B cell (primary cell): Measurements from ENCODE around the gene RNF4. TPM values are rescaled to one million over a fixed set of nuclear protein-coding genes. Genes with fewer than 3 reads are reported as not detected.

Experiments
- ATAC-seq: fragments of 200-7000 bp; cut with Tn5 transposase; one replicate; pipeline ENCODE4 v1.10.0; 2021; ENCODE audit warnings: low read depth, mild to moderate bottlenecking, moderate number of reproducible peaks, moderate library complexity
- CTCF ChIA-PET: fragments of 350-600 bp; sonication (Branson Sonifier 250); formaldehyde crosslinking; loops from one replicate; lab custom pipeline; 2021; ENCODE audit warnings: antibody characterized with exemption, inconsistent platforms; lab: Charles Lee
- POLR2A ChIA-PET: fragments of 350-600 bp; sonication (Branson Sonifier 250); formaldehyde crosslinking; loops from one replicate; lab custom pipeline; 2021; ENCODE audit warnings: antibody characterized with exemption; lab: Charles Lee
- DNase-seq: peaks from one replicate; pipeline ENCODE4 v3.0.0; 2013
- H2AFZ ChIP-seq: 2 replicates; pipeline ENCODE4 v1.6.1; 2012; ENCODE audit warnings: mild to moderate bottlenecking, low read depth, low read length; ENCODE audit not compliant: insufficient read depth, poor library complexity, severe bottlenecking
- H3K27ac ChIP-seq, 2 donors: 1 replicate in 1 of 2; 2 replicates in 1 of 2; pipeline ENCODE4 v1.5.1; 2012 to 2013; ENCODE audit warnings: low read length in 2 of 2, mild to moderate bottlenecking in 2 of 2, moderate library complexity in 1 of 2
- H3K27me3 ChIP-seq, 4 experiments: fragments of 200-600 bp in 1 of 4; sonication (generic) in 1 of 4; replicated peaks in 1 of 4; 1 replicate in 2 of 4; 2 replicates in 2 of 4; pipeline versions ENCODE4 v1.6.1 to v1.7.0; 2013 to 2016; ENCODE audit warnings: low read length in 3 of 4, mild to moderate bottlenecking in 2 of 4, mixed read lengths in 1 of 4, moderate library complexity in 1 of 4; ENCODE audit not compliant: insufficient read depth in 4 of 4, control insufficient read depth in 3 of 4; ENCODE audit errors: control extremely low read depth in 1 of 4
- H3K36me3 ChIP-seq, 2 experiments: replicated peaks in 1 of 2; 1 replicate in 1 of 2; 2 replicates in 1 of 2; pipeline versions ENCODE4 v1.6.1 to v1.7.1; 2013; ENCODE audit warnings: low read length in 1 of 2; ENCODE audit not compliant: insufficient read depth in 2 of 2, control insufficient read depth in 1 of 2; ENCODE audit errors: control extremely low read depth in 1 of 2, extremely low read depth in 1 of 2
- H3K4me1 ChIP-seq, 2 donors: fragments of 200-600 bp in 1 of 2; sonication (generic) in 1 of 2; 1 replicate in 1 of 2; 2 replicates in 1 of 2; pipeline versions ENCODE4 v1.5.1 to v1.6.1; 2013 to 2017; ENCODE audit warnings: low read length in 2 of 2; ENCODE audit not compliant: control insufficient read depth in 2 of 2, insufficient read depth in 2 of 2
- H3K4me2 ChIP-seq: replicated peaks from 2 replicates; pipeline ENCODE3; 2012; ENCODE audit warnings: mild to moderate bottlenecking, low read depth, low read length; ENCODE audit not compliant: poor library complexity, severe bottlenecking
- H3K4me3 ChIP-seq, 5 experiments: fragments of 200-600 bp in 1 of 5; sonication (generic) in 1 of 5; 1 replicate in 3 of 5; 2 replicates in 2 of 5; pipeline versions ENCODE4 v1.5.1 to v1.7.0; 2011 to 2016; ENCODE audit warnings: low read length in 4 of 5, mild to moderate bottlenecking in 4 of 5, low read depth in 2 of 5, control low read depth in 1 of 5, moderate library complexity in 1 of 5; ENCODE audit not compliant: insufficient read depth in 1 of 5; ENCODE audit errors: control extremely low read depth in 1 of 5, extremely low read depth in 1 of 5
- H3K79me2 ChIP-seq: fragments of 200-600 bp; sonication (generic); one replicate; pipeline ENCODE4 v1.6.0; 2016; ENCODE audit warnings: low read length; ENCODE audit not compliant: control insufficient read depth, insufficient read depth
- H3K9ac ChIP-seq: fragments of 200-600 bp; sonication (generic); 2 replicates; pipeline ENCODE4 v1.6.1; 2017; ENCODE audit warnings: mild to moderate bottlenecking, low read length, moderate library complexity
- H3K9me3 ChIP-seq, 3 donors: one replicate each; pipeline versions ENCODE4 v1.6.1 to v1.7.1; 2013; ENCODE audit warnings: low read length in 2 of 3; ENCODE audit not compliant: control insufficient read depth in 2 of 3, insufficient read depth in 1 of 3; ENCODE audit errors: control extremely low read depth in 1 of 3
- H4K20me1 ChIP-seq: 2 replicates; pipeline ENCODE4 v1.6.0; 2012; ENCODE audit warnings: mild to moderate bottlenecking, low read length; ENCODE audit not compliant: insufficient read depth, control insufficient read depth, poor library complexity, severe bottlenecking
- H3K27ac Mint-ChIP-seq: one replicate; pipeline ENCODE4 v1.8.0; 2021; ENCODE audit warnings: mixed read lengths
- H3K27me3 Mint-ChIP-seq: one replicate; pipeline ENCODE4 v1.8.0; 2021; ENCODE audit warnings: mixed read lengths
- H3K4me1 Mint-ChIP-seq: one replicate; pipeline ENCODE4 v1.8.0; 2021; ENCODE audit warnings: mixed read lengths
- H3K4me3 Mint-ChIP-seq: one replicate; pipeline ENCODE4 v1.8.0; 2021; ENCODE audit warnings: mixed read lengths
- H3K9me3 Mint-ChIP-seq: one replicate; pipeline ENCODE4 v1.8.0; 2022; ENCODE audit warnings: mixed read lengths; ENCODE audit not compliant: insufficient read depth
- EZH2 ChIP-seq: IDR thresholded peaks from 2 replicates; pipeline ENCODE4 v1.6.1; 2012; ENCODE audit warnings: borderline replicate concordance, low read depth, mild to moderate bottlenecking, moderate library complexity, low read length; ENCODE audit not compliant: insufficient read depth, poor library complexity, severe bottlenecking
- WGBS: methylation state at CpG from one replicate; pipeline ENCODE4 v1.1.5; 2013; ENCODE audit warnings: missing lambda C conversion rate; ENCODE audit not compliant: insufficient coverage; 5-methylcytosine and 5-hydroxymethylcytosine counted together
- intact Hi-C: fragments of 100-400 bp; cut with micrococcal nuclease; formaldehyde crosslinking; loops from one replicate; pipeline ENCODE4 v1.10.0; 2022
- polyA plus RNA-seq: library from polyadenylated mRNA; depleted of rRNA; stranded (reverse); fragments of >200 nt; gene quantifications from 2 replicates; pipeline ENCODE4 v1.2.3, GENCODE V29; 2012
- total RNA-seq, 2 donors: library from RNA; stranded (reverse); fragments of 120-200 nt in 1 of 2; gene quantifications; 1 replicate in 1 of 2; 2 replicates in 1 of 2; pipeline versions ENCODE4 v1.2.3 to v1.2.4, GENCODE V29; 2013 to 2022
- TF ChIP-seq, protein P1 (sequence below): fragments of 200-600 bp; IDR thresholded peaks from one replicate; pipeline ENCODE4 v1.8.0; 2022; ENCODE audit warnings: antibody characterized with exemption, mild to moderate bottlenecking

RNF4 gene
- total and polyA plus RNA-seq, 2 donors (not counting 1 experiment from before 2014, with no cell fraction given) = 61.8 to 95.2 TPM

DNA sequence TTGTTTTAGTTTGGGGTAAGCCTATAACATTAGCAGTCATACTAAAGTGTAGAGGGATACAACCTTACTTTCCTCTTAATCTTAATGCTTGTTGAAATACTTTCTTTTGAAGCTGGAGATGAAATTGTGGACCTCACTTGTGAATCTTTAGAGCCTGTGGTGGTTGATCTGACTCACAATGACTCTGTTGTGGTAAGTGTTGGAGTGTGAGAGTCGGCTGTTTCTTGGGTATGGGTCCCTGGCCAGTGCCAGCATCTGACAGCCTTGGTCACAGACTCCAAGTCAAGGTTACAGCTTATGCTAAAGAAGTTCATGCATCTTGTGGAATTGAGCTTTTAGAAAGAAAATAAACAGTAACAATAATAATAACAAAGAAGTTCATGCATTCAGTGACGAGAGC is 31.6 kb downstream of the RNF4 start:
- no peak overlapping the region for H3K27ac ChIP-seq
- H4K20me1 ChIP-seq = peaks cover 69% of the 10 kb centered on the region
- DNase-seq = no peak
- peaks cover 22% of the 10 kb centered on the region for H3K4me1 Mint-ChIP-seq
- ATAC-seq = no peak
- H2AFZ ChIP-seq = no peak overlapping the region
- H3K27me3 ChIP-seq = no peaks in the 10 kb centered on the region
- WGBS = 100% methylated on average over 1 of the region's 2 CpGs
- H3K27ac Mint-ChIP-seq = no peak overlapping the region
- no peaks in the 10 kb centered on the region for H3K9me3 Mint-ChIP-seq
- no peak overlapping the region for H3K4me2 ChIP-seq
- H3K9ac ChIP-seq = no peak overlapping the region
- POLR2A ChIA-PET = no interaction called here
- H3K36me3 ChIP-seq = peaks cover 8 to 70% of the 10 kb centered on the region in 2 experiments
- H3K4me1 ChIP-seq = peaks cover 16 to 20% of the 10 kb centered on the region in 2 donors
- intact Hi-C loops = no loop called here
- H3K4me3 ChIP-seq = no peak overlapping the region
- H3K9me3 ChIP-seq = no peaks in the 10 kb centered on the region
- H3K79me2 ChIP-seq = peaks cover 67% of the 10 kb centered on the region
- CTCF ChIA-PET = no interaction called here
- H3K4me3 Mint-ChIP-seq = no peak overlapping the region
- H3K27me3 Mint-ChIP-seq = no peaks in the 10 kb centered on the region
- TF ChIP-seq EZH2 = no peak
- TF ChIP-seq, protein P1, sequence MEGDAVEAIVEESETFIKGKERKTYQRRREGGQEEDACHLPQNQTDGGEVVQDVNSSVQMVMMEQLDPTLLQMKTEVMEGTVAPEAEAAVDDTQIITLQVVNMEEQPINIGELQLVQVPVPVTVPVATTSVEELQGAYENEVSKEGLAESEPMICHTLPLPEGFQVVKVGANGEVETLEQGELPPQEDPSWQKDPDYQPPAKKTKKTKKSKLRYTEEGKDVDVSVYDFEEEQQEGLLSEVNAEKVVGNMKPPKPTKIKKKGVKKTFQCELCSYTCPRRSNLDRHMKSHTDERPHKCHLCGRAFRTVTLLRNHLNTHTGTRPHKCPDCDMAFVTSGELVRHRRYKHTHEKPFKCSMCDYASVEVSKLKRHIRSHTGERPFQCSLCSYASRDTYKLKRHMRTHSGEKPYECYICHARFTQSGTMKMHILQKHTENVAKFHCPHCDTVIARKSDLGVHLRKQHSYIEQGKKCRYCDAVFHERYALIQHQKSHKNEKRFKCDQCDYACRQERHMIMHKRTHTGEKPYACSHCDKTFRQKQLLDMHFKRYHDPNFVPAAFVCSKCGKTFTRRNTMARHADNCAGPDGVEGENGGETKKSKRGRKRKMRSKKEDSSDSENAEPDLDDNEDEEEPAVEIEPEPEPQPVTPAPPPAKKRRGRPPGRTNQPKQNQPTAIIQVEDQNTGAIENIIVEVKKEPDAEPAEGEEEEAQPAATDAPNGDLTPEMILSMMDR = no peak

DNA sequence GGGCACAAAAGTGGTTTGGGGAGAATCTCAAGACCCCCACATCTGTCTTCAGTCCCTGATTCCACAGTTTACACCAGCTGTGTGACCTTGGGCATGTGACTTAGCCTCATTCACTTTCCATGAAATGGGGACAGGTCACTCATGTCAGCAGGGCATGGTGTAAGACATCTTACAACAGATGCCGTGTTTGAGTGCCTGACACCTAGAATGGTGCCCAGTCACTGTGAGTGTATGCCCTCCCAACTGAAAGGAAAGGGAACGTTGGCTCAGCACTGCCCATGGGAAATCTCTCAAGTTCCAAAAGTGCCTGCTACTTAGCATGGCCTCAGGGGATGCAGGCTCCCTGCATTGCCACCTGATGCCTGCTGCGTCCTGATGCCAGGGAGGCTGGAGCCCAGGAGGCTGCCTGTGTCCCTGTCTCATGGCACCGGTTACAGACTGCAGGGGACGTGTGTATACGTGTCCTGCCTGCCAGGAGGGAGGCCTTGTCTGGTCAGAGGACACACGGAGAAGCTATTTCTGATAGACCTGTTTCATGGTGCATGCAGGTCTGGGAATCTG is 32.2 kb downstream of the RNF4 start:
- Histone ChIP-seq H3K9ac (no peak overlapping the region), H3K4me1 (peaks cover 16 to 20% of the 10 kb centered on the region in 2 donors), H3K79me2 (peaks cover 68% of the 10 kb centered on the region), H3K27ac (no peak overlapping the region), H2AFZ (no peak overlapping the region), H3K27me3 (no peaks in the 10 kb centered on the region), H4K20me1 (peaks cover 66% of the 10 kb centered on the region), H3K4me2 (no peak overlapping the region), H3K36me3 (peaks cover 8 to 73% of the 10 kb centered on the region in 2 experiments), H3K9me3 (no peaks in the 10 kb centered on the region), H3K4me3 (no peak overlapping the region)
- POLR2A ChIA-PET = no interaction called here
- Mint-ChIP-seq H3K4me3 (no peak overlapping the region), H3K27ac (no peak overlapping the region), H3K4me1 (peaks cover 18% of the 10 kb centered on the region), H3K9me3 (no peaks in the 10 kb centered on the region), H3K27me3 (no peaks in the 10 kb centered on the region)
- WGBS = 99% methylated on average over 7 of the region's 7 CpGs
- no peak for DNase-seq
- CTCF ChIA-PET = no interaction called here
- TF ChIP-seq EZH2 = no peak
- TF ChIP-seq, protein P1 = no peak
- intact Hi-C loops = no loop called here
- no peak for ATAC-seq
